ENCODE results near the gene TMEM161A.
A peak's percentile ranks its signal among the peaks of the same experiment; 100 is the strongest.
"Not testable (repeated sequence)": the region's sequence is repeated elsewhere in the genome, so short reads cannot be mapped to it uniquely, and the experiment has no call there.

TMEM161A gene

DNA sequence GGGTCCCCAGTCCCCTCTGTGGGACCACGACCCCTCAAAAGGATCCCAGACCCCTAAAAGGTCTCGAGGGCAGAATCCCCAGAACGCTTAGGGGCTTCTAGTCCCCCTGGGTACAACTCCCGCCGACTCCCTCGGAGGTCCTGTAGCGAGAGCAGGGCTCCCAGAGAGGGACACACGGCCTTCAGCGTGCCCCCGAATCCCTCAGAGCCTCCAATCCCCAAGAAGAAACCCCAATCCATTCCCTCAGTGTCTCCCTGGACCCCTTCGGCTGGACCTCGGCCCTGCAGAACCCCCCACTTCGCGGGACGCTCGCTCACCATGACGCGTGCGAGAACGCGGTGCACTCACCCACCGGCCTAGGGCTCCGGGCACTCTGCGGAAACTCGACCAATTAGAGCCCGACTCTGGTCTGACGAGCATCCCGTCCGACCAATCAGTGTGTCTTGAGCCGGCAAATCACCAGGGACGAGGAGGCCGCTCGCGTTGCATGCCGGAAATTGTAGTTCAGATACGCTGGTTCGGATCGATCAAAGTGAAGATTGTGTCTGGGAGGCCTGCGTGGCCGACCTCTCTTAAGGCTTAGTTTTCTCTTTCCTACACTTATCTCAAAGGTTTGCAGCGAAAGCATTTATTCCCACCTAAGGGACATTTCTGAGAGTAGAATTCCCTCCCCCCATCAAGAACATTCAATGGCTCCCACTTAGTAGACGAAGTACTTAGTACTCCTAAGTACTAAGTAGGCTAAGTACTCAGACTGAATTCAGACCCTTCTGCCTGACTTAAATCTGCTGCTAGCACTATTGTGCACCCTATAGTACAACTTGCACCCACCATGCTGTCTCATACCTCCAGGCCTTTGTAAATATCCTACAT, at the start of gene TMEM161A:
Gene TMEM161A, minus strand, starts transcription at position 370 of the 873 bp plus-strand sequence. Its CDS starts 50 bp downstream, at position 320.
- DNase-seq (ENCODE audit: low read depth): peak; percentile 98

DNA sequence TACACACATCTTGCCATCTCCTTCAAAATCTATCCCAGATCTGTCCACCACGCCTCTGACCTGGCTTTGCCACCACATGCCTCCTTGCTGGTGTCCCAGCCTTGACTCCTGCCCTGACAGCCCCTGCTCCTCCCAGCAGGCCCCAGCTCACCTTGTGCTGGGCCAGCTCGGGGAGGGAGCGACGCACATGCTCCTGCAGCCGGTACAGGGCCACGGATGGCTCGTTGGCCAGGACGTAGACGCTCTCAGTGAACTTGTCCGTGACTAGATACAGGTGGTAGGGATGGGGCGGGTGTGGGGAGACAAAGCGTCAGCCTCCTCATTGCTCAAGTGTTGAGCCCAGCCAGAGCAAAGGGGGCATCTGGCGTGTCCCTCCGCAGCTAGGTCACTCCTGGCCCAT, 48.5 kb upstream of the TMEM161A start:
- no peak for DNase-seq (ENCODE audit: low read depth)

DNA sequence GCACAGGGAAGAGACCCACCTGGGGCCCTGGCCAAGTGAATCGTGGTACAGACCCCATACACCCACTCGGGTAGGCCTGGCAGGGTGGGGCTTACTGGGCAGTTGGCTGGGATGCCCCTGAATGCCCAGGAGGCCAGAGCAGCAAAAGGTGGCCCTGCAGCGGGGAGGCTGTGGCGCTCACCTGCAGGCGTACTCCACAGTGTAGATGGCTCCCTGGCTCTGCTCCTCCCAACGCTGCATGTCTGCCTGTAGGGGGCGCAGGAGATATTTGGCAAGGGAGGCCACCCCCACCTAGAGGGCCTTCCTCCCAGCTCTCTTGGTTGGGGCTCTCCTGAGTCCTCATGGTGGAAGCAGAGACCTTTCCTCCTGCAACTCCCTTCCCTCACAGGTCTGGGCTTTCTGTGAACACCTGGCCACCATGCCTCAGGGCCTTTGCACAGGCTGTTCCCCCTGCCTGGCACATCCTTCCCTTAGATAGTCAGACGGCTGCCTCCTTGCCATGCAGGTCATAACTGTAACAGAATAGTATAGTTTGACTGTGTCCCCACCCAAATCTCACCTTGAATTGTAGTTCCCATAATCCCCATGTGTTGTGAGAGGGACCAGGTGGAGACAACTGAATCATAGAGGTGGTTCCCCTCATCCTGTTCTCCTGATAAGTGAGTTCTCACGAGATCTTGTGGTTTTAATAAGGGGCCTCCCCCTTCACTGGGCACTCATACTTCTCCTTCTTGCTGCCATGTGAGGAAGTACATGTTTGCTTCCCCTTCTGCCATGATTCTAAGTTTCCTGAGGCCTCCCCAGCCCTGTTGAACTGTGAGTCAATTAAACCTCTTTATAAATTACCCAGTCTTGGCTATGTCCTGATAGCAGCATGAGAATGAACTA, 47.8 kb upstream of the TMEM161A start:
- no peak for DNase-seq (ENCODE audit: low read depth)

DNA sequence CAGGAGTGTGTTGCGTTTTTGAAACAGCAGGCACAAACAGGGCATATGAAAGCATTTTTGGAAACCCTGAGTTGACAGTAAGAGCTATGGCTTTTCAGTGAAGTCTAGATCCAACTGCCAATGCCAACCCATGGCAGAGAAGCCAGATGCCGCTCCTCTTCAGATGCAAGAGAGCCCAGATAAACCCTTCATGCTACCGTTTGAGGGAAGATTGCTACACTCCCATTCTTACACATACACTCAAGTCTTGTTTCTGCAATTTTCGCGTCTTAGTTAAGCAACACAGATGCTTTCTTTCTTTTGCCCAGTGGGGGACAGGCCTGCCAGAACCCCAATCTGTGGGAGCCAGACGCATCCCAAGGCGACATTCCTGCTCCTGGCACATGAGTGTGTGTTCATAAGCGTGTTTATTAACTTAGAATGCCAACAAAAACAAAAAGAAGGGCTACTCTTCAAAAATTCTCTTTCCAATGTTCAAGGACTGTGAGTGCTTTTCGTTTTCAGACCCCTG, 43.3 kb upstream of the TMEM161A start:
- no peak for DNase-seq (ENCODE audit: low read depth)

DNA sequence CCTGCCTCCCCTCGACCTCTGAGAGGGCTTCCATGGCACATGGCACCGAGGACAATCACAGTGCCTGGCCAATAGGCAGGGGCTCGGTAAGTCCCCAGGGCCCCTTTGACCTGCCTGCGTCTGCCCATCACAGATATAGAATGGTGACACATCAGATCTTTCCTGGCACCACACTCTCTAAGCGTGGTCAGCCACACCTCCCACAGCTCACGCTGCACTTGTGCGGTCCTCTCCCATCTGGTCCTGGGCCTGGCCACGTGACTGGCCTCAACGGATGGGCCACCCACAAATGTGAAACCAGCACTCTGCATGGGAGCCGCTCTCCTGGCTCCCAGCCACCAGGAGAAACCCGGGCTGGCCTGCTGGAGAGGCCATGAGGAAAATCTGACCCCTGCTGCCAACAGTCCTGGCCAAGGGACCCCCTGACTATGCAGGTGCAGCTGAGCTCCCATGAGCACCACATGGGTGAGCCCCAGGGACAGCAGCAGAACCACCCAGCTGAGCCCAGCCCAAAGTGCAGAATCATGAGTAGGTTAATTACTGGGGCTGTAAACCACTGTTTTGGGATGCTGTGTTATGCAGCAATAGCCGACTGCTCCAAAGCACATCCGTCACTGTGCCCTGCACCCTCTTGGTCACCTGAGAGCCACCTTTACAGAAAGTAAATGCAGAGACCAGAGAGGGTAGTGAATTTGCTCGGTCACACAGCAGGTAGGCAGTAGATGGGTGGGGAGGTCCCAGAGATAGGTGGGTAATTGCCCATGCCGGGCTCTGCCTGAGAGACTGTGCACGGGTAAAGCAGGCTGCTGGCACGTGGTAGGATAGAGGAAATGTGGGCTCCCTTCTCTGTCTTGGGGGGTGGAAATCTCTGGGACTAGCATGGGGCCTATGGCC, 41.5 kb upstream of the TMEM161A start:
- DNase-seq (ENCODE audit: low read depth): no peak

DNA sequence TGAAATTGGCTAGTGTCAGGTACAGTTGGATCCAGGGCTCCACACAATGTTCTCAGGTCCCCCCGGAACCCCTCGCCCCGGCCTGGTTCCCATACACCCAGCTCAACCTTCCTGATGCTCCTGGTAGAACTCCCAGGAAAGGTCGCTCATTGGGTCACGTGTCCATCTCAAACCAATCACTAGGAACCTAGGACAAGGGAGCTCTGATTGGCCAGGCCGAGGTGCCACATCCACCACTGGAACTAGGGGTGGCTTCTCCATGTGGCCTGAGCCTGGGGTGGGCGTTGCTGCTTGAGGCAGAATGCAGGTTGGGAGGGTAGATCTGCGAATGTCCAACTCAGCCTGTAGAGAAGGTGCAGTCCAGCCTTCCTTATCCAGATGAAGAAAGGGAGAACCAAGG, 38.7 kb upstream of the TMEM161A start:
- no peak for DNase-seq (ENCODE audit: low read depth)

DNA sequence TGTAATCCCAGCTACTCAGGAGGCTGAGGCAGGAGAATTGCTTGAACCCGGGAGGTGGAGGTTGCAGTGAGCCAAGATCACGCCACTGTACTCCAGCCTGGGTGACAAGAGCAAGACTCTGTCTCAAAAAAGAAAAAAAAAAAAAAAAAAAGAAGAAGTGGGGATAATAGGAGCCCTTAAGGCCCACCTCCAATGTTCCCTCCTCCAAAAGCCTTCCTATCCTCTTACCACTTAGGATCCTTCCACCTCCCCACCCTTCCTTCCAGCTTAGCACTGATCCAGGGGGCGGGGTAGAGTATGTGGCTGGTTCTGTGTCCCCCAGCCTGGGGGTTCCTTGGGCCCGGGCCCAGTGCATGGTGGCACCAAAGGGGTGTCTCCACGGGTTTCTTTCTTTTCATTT, 35.0 kb upstream of the TMEM161A start:
- DNase-seq (ENCODE audit: low read depth): not testable (repeated sequence)

DNA sequence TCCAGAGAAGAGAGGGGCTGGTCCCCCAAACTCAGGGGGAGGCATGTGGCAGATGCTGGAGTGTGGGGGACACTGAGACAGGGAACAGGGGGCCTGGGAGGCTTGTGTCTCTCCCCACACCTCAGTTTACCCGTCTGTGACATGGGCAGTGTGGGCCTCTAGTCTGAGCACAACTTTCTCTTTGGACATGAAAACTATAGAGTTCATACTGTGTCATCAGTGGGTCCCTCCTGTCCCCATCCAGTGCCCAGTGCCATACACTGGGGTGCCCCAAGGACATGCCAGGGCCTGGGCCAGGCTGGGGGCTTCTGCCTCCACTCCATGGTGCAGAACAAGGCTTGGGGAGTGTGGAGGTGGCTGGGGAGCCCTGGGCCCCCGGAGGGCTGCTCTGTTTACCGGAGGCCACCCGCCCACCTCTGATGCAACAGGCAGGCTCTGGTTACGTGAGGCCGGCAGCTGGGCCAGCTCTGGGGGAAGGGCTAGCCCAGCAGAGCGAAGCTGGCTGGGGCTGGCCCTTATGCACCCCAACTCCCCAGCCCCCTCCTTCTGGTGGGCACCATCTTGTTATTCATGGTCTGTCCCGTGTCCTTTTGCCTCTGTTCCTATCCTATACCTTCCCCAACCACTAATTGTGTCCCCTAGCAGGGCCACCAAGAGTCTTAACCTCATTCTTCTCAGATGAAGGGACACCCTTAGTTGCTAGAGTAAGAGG, 33.7 kb upstream of the TMEM161A start:
- DNase-seq (ENCODE audit: low read depth): no peak

DNA sequence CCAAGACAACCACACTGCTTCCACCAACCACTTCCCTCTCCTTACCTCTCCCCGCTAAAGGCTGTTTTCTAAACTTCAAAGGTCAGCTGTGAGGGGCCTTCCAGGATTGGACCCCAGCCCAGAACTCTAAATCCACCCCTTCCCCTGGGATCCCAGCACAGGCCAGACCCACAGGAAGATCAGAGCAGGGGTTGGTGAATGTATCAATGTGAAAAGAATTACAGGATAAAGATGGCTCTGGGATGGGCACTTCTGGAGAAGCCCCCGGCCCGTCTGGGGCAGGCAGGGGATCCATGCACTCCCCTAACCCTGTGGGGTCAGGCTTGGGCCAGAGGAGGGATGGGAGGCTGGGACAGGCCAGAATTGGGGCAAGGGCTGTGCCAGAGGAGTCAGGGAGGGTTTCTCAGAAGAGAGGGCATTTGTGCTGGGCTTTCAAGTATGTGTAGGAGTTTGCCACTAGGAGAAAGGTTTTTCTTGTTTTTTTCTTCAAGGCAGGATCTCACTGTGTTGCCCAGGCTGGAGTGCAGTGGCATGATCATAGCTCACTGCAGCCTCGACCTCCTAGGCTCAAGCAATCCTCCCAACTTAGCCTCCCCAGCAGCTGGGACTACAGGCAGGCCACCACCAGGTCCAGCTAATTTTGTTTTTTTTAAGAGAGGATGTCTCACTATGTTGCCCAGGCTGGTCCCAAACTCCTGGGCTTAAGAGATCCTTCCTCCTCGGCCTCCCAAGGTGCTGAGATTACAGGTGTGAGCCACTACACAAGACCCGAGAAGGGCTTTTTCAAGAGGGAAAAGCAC, 32.8 kb upstream of the TMEM161A start:
- no peak for DNase-seq (ENCODE audit: low read depth)

DNA sequence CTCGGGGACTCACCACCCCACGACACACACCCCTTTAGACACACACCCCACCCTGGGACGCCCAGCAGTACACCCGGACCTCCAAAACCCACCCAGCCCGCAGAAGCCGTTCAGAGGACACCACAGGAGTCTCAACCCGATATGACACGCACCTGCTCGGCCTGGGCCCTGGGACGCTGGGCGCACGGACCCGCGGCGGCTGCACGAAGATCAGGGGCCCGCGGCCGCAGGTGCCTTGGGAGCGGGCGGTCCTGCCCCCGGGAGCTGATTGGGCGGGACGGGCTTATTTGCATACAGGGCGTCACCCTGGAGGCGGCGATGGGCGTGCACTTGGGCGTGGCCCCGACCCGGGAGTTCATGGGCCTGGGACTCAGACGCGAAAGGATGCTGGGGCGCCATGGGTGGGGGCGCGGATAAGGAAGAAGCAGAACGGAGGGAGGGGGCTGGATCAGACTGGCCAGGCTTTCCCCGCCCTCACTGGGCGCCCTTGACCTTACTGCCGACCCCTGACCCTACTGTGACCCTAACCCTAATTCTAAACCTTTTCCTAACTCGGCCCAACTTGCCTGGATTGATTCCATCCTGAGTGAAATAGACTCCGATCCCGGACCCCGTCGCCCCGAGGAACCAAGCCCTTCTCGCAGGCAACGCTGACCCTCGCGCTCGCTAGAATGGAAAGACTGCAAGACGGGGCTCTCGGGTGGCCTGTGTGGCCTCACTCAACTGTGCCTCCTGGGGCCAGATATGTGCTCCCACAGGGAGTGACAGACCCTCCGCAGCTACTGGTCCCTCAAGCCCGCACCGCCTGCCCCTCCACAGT, 32.0 kb upstream of the TMEM161A start, which contains the start of gene MEF2B:
Gene MEF2B, minus strand, starts transcription at position 211 of the 820 bp plus-strand sequence. CDS start 19,528 bp downstream, outside the sequence.
- DNase-seq (ENCODE audit: low read depth): peak; percentile 23

DNA sequence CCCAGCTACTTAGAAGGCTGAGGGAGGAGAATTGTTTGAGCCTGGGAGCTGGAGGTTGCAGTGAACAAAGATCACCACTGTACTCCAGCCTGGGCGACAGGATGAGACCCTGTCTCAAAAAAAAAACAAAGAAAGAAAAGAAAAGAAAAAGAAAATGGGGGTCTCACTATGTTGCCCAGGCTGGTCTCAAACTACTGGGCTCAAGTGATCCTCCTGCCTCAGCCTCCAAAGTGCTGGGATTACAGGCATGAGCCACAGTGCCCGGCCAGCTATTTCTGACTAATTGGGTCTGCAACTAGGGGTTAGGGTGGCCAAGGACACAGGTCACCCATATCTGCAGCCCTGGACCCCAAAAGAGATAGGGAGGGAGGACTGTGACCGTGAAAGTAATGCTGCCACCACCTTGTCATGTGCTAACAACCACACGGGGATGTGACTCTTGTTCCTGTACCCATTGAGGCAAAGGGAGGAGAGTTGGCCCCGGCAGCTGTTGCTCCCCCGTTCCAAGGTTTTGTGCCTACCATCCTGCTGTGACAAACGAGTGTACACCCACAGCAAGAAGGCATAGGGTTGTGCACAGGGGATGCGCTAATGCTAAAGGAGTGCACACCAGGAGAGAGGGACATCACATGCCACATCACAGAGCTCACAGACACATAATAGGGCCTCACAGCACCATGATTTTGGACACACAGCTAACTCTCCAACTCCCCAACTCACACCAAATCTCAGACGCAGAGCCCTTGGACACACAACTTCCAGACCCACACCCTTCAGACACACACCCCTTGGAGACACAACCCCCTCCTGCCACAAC, 31.2 kb upstream of the TMEM161A start:
- no peak for DNase-seq (ENCODE audit: low read depth)

DNA sequence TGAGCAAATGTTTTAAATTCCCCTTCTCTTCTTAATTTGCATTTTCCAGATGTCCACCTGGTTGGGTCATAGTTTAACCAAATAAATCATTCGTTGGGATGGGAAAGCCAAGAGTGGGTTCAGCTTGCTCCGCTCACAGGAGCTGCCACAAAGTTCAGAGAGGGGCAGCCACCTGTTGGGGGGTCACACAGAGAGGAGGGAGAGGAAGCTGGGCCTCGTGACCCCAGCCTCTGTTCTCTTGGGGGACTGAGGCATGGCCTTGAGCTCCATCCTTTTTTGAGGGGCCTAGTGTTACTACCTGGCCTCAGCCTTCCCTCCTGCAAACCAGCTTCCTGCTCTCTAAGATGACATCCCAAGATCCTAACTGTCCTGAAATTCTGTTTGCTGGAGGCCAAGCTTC, 29.3 kb upstream of the TMEM161A start:
- no peak for DNase-seq (ENCODE audit: low read depth)

DNA sequence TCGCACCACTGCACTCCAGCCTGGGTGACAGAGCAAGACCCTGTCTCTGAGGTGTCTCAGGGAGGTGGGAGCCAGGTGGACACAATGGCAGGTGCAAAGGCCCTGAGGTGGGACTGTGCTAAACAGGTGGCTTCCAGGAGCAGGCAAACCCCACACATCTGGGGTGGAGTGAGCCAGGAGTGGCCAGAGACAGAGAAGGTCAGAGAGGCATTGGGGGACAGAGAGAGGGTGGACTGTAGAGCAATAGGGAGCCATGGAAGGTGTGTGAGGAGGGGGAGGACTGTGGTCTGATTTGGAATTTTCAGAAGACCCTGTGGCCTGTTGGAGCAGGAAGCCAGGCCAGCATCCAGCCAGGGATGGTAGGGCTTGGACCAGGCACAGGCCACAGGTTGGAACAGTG, 27.1 kb upstream of the TMEM161A start:
- no peak for DNase-seq (ENCODE audit: low read depth)

DNA sequence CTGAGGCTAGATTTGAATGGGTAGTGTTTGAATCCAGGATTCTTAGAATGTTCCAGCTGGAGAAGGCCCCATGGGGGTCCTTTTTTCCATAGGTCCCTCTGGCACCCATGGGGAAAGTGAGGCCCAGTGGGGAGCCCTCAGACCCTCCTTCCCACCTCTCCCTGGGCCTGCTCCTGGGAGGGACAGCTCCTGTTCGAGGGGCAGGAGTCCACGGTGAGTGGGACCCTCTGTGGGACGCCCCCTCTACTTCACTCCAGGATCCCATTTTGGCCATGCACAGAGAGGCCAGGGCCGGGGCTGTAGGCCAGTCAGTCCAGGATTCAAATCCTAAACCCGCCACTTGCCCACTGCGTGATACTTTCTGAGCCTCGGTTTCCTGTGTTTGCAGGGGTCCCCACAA, 24.2 kb upstream of the TMEM161A start:
- no peak for DNase-seq (ENCODE audit: low read depth)

DNA sequence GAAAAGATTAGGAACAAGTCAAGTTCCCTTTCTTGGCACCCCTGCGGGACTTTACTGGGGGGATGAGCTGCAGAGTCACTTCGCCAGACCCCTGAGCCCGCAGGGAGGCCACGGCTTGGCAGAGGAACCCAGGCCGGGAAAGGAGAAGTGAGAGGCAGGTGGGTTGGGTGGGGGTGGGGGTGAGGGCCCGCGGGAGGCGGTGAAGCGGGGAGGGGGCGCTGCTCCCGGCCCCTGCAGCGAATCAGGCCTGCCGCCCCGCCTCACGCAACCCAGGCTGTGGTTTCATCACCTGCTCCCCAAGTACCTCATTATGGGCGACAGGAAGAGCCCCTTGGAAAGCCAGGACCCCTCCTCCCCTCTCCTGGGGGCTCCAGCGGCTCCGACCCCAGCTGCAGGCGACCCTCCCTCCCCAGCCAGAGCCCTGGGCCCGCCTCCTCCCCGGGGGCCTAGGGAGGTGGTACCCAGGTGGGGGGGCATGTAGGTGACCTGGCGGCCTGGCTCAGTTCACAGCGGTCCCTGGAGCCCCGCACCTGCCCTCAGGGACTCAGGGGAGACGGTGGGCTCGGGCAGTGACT, 22.3 kb upstream of the TMEM161A start:
- no peak for DNase-seq (ENCODE audit: low read depth)

DNA sequence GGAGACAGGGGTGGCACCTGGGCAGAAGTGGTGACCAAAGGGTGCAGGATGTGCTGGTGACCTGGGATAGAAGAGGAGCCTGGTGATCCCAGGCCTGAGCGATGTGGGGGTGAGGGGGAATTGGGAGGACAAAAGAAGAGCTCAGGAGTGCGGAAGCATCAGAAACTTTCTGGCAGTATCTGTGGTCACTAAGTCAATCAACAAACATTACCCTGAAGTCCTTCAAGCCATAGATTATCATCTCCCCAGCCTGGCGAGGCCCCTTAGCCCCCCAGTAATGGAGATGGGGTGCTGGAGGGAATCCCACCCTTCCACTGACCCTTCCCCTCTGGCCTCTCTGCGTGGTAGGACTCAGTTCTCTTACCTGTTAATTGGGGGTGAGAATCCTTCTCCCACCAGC, 21.3 kb upstream of the TMEM161A start:
- DNase-seq (ENCODE audit: low read depth): no peak

DNA sequence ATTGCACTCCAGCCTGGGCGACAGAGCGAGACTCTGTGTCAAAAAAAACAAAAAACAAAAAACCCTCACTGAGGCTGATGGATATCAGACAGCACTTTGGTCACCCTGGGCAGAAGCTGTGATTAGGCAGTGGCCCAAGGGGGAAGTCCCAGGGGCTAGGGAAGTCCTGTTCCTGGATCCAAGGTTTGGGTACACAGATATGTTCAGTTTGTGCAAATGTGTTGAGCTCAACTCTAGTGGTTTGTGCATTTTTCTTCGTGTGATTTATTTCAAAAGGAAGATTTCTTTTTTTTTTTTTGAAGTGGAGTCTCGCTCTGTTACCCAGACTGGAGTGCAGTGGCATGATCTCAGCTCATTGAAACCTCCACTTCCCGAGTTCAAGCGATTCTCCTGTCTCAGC, 19.5 kb upstream of the TMEM161A start:
- DNase-seq (ENCODE audit: low read depth): no peak

Measured in GM04504 (cell line).